Immature natural killer cell (primary cell): ENCODE measurements around the gene LUZP4. TPM values are rescaled to one million over a fixed set of nuclear protein-coding genes. Genes with fewer than 3 reads are reported as not detected.

ENCODE experiments used
- DNase-seq, 3 donors: peaks; one replicate each; pipeline ENCODE4 v3.0.0; 2022; ENCODE audit warnings: mixed read lengths in 1 of 3
- H3K27ac Mint-ChIP-seq, 6 donors: one replicate each; pipeline ENCODE4 v1.8.0; 2020; ENCODE audit warnings: mixed read lengths in 6 of 6, mild to moderate bottlenecking in 5 of 6, inconsistent platforms in 4 of 6, moderate library complexity in 3 of 6
- H3K27me3 Mint-ChIP-seq, 3 donors: one replicate each; pipeline ENCODE4 v1.8.0; 2020 to 2021; ENCODE audit warnings: low read depth in 3 of 3, mild to moderate bottlenecking in 3 of 3, mixed read lengths in 3 of 3, moderate library complexity in 3 of 3, inconsistent platforms in 1 of 3
- H3K36me3 Mint-ChIP-seq, 3 donors: one replicate each; pipeline ENCODE4 v1.8.0; 2020; ENCODE audit warnings: mixed read lengths in 3 of 3, inconsistent platforms in 2 of 3, mild to moderate bottlenecking in 2 of 3
- H3K4me1 Mint-ChIP-seq, 2 donors: one replicate each; pipeline ENCODE4 v1.8.0; 2020; ENCODE audit warnings: inconsistent platforms in 2 of 2, mild to moderate bottlenecking in 2 of 2, mixed read lengths in 2 of 2, moderate library complexity in 1 of 2
- H3K4me3 Mint-ChIP-seq, 5 donors: one replicate each; pipeline ENCODE4 v1.8.0; 2020; ENCODE audit warnings: mild to moderate bottlenecking in 5 of 5, mixed read lengths in 5 of 5, inconsistent platforms in 3 of 5, moderate library complexity in 3 of 5
- H3K9me3 Mint-ChIP-seq, 6 donors: one replicate each; pipeline ENCODE4 v1.8.0; 2020; ENCODE audit warnings: mild to moderate bottlenecking in 6 of 6, mixed read lengths in 6 of 6, inconsistent platforms in 4 of 6, moderate library complexity in 3 of 6
- polyA plus RNA-seq, 3 donors: library from polyadenylated mRNA; unstranded; fragments of 300-500 nt; fragmentation: Illumina TruSeq; gene quantifications; one replicate each; pipeline ENCODE4 v1.2.3, GENCODE V29; 2021

LUZP4 gene
- not detected for polyA plus RNA-seq

GRCh38 chrX:115289465-115289864 is at the start of gene LUZP4:
TSS of gene LUZP4 (plus strand) at chrX:115289715. CDS start at chrX:115289760, 45 bp downstream.
- Mint-ChIP-seq H3K4me3 (no peak within 1 kb of the TSS), H3K36me3 (no peaks in the 10 kb centered on the region), H3K9me3 (no peaks in the 10 kb centered on the region), H3K27me3 (peaks cover 2 to 12% (median 4%) of the 10 kb centered on the region in 3 donors), H3K4me1 (no peaks in the 10 kb centered on the region), H3K27ac (no peak within 1 kb of the TSS)
- no peak for DNase-seq

GRCh38 chrX:115251458-115252233 is 37.9 kb upstream of the LUZP4 start:
- H3K4me3 Mint-ChIP-seq = no peak overlapping the region
- H3K4me1 Mint-ChIP-seq = no peaks in the 10 kb centered on the region
- no peaks in the 10 kb centered on the region for H3K36me3 Mint-ChIP-seq
- peaks cover 0 to 3% (median 0%) of the 10 kb centered on the region in 6 donors for H3K9me3 Mint-ChIP-seq
- H3K27ac Mint-ChIP-seq = no peak overlapping the region
- peaks cover 0 to 4% (median 0%) of the 10 kb centered on the region in 3 donors for H3K27me3 Mint-ChIP-seq
- DNase-seq = no peak

GRCh38 chrX:115255003-115255402 is 34.5 kb upstream of the LUZP4 start:
- H3K9me3 Mint-ChIP-seq = peaks cover 0 to 2% (median 0%) of the 10 kb centered on the region in 6 donors
- peaks cover 0 to 9% (median 2%) of the 10 kb centered on the region in 3 donors for H3K27me3 Mint-ChIP-seq
- no peaks in the 10 kb centered on the region for H3K4me1 Mint-ChIP-seq
- H3K36me3 Mint-ChIP-seq = no peaks in the 10 kb centered on the region
- no peak overlapping the region for H3K27ac Mint-ChIP-seq
- H3K4me3 Mint-ChIP-seq = no peak overlapping the region
- no peak for DNase-seq

- no peaks in the 10 kb centered on the region for H3K36me3 Mint-ChIP-seq
- H3K27ac Mint-ChIP-seq = no peak overlapping the region
- H3K4me1 Mint-ChIP-seq = no peaks in the 10 kb centered on the region
- no peak for DNase-seq
- H3K4me3 Mint-ChIP-seq = no peak overlapping the region
- peaks cover 0 to 8% (median 2%) of the 10 kb centered on the region in 3 donors for H3K27me3 Mint-ChIP-seq
- H3K9me3 Mint-ChIP-seq = no peaks in the 10 kb centered on the region
Observed at GRCh38 chrX:115257711-115258110, 31.8 kb upstream of the LUZP4 start.

- peaks cover 2 to 8% (median 5%) of the 10 kb centered on the region in 3 donors for H3K27me3 Mint-ChIP-seq
- no peak overlapping the region for H3K4me3 Mint-ChIP-seq
- no peaks in the 10 kb centered on the region for H3K9me3 Mint-ChIP-seq
- DNase-seq = no peak
- H3K27ac Mint-ChIP-seq = no peak overlapping the region
- no peaks in the 10 kb centered on the region for H3K4me1 Mint-ChIP-seq
- H3K36me3 Mint-ChIP-seq = no peaks in the 10 kb centered on the region
Observed at GRCh38 chrX:115259238-115259875, 30.2 kb upstream of the LUZP4 start.

GRCh38 chrX:115260330-115260729 is 29.2 kb upstream of the LUZP4 start:
- Mint-ChIP-seq H3K4me3 (no peak overlapping the region), H3K36me3 (no peaks in the 10 kb centered on the region), H3K27me3 (peaks cover 2 to 8% (median 5%) of the 10 kb centered on the region in 3 donors), H3K4me1 (no peaks in the 10 kb centered on the region), H3K27ac (no peak overlapping the region), H3K9me3 (no peaks in the 10 kb centered on the region)
- DNase-seq = no peak

- Mint-ChIP-seq H3K36me3 (no peaks in the 10 kb centered on the region), H3K27ac (no peak overlapping the region), H3K4me1 (no peaks in the 10 kb centered on the region), H3K9me3 (no peaks in the 10 kb centered on the region), H3K27me3 (peaks cover 2 to 8% (median 5%) of the 10 kb centered on the region in 3 donors), H3K4me3 (no peak overlapping the region)
- DNase-seq = no peak
Observed at GRCh38 chrX:115261148-115261547, 28.4 kb upstream of the LUZP4 start.

GRCh38 chrX:115264009-115264408 is 25.5 kb upstream of the LUZP4 start:
- Mint-ChIP-seq H3K27ac (no peak overlapping the region), H3K4me3 (no peak overlapping the region), H3K9me3 (no peaks in the 10 kb centered on the region), H3K36me3 (no peaks in the 10 kb centered on the region), H3K4me1 (no peaks in the 10 kb centered on the region), H3K27me3 (peaks cover 2 to 5% (median 4%) of the 10 kb centered on the region in 3 donors)
- no peak for DNase-seq

GRCh38 chrX:115266300-115266699 is 23.2 kb upstream of the LUZP4 start:
- H3K36me3 Mint-ChIP-seq = no peaks in the 10 kb centered on the region
- H3K4me3 Mint-ChIP-seq = no peak overlapping the region
- H3K27ac Mint-ChIP-seq = no peak overlapping the region
- peaks cover under 1 to 5% (median 3%) of the 10 kb centered on the region in 3 donors for H3K27me3 Mint-ChIP-seq
- H3K9me3 Mint-ChIP-seq = no peaks in the 10 kb centered on the region
- H3K4me1 Mint-ChIP-seq = no peaks in the 10 kb centered on the region
- no peak for DNase-seq

GRCh38 chrX:115268421-115268820 is 21.1 kb upstream of the LUZP4 start:
- Mint-ChIP-seq H3K36me3 (no peaks in the 10 kb centered on the region), H3K27me3 (peaks cover 0 to 3% (median 2%) of the 10 kb centered on the region in 3 donors)

GRCh38 chrX:115269051-115269683 is 20.3 kb upstream of the LUZP4 start:
- Mint-ChIP-seq H3K27ac (no peak overlapping the region), H3K4me1 (no peaks in the 10 kb centered on the region), H3K27me3 (peaks cover 0 to 3% (median 2%) of the 10 kb centered on the region in 3 donors), H3K4me3 (no peak overlapping the region), H3K36me3 (no peaks in the 10 kb centered on the region), H3K9me3 (no peaks in the 10 kb centered on the region)
- DNase-seq = no peak

More at GRCh38 chrX:115268421-115268820, 21.1 kb upstream of the LUZP4 start:
- H3K27ac Mint-ChIP-seq = no peak overlapping the region
- no peaks in the 10 kb centered on the region for H3K9me3 Mint-ChIP-seq
- DNase-seq = no peak
- no peaks in the 10 kb centered on the region for H3K4me1 Mint-ChIP-seq
- no peak overlapping the region for H3K4me3 Mint-ChIP-seq

GRCh38 chrX:115284877-115285276 is 4.6 kb upstream of the LUZP4 start:
- no peak for DNase-seq
- no peaks in the 10 kb centered on the region for H3K4me1 Mint-ChIP-seq
- no peak overlapping the region for H3K4me3 Mint-ChIP-seq
- H3K27me3 Mint-ChIP-seq = peaks cover 2 to 7% (median 3%) of the 10 kb centered on the region in 3 donors
- no peak overlapping the region for H3K27ac Mint-ChIP-seq
- H3K36me3 Mint-ChIP-seq = no peaks in the 10 kb centered on the region
- no peaks in the 10 kb centered on the region for H3K9me3 Mint-ChIP-seq

- no peak for DNase-seq
- Mint-ChIP-seq H3K4me1 (no peaks in the 10 kb centered on the region), H3K36me3 (no peaks in the 10 kb centered on the region), H3K27ac (no peak overlapping the region), H3K4me3 (no peak overlapping the region), H3K9me3 (no peaks in the 10 kb centered on the region), H3K27me3 (peaks cover 0 to 5% (median 0%) of the 10 kb centered on the region in 3 donors)
Observed at GRCh38 chrX:115297189-115297588, 7.7 kb downstream of the LUZP4 start.

- Mint-ChIP-seq H3K9me3 (peaks cover 0 to 3% (median 0%) of the 10 kb centered on the region in 6 donors), H3K4me1 (no peaks in the 10 kb centered on the region), H3K27ac (no peak overlapping the region), H3K27me3 (peaks cover 0 to 8% (median 2%) of the 10 kb centered on the region in 3 donors), H3K36me3 (no peaks in the 10 kb centered on the region), H3K4me3 (no peak overlapping the region)
- no peak for DNase-seq
Observed at GRCh38 chrX:115311139-115311538, 21.6 kb downstream of the LUZP4 start.
